HG03045 (cell line): ENCODE data around the gene POLA1.

ENCODE experiments used
- ATAC-seq: cut with Tn5 transposase; IDR thresholded peaks from one replicate; pipeline ENCODE4 v1.9.1; 2021; ENCODE audit warnings: mild to moderate bottlenecking, moderate library complexity; ENCODE audit not compliant: unreplicated experiment

Gene POLA1

DNA sequence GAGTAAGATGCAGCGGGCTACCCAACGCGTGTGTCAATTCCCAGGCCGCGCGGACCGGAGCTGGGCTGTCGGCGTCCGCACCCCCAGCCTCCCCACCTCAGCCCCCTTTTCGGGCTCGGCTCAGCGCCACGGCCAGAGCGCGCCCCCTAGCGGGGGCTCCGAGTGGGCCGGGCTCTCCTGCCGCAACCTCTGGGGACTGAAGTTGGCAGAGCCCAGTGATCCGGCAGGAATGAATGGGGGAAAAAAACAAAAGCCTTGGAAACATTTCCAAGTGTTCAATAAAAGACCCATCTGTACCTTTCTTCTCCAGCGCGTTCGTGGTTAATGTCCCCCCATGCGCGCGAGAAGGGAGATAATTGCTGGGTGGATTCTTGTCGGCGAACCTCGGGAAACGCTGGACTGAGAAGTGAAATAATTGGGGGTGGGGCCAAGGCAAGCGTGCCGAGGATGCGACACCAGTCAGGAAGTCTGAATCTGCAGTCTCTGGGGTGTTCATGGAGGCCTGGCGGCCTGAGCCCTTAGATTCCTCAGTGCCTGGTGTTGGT lies 327.3 kb downstream of the POLA1 start:
- ATAC-seq = peak; percentile 60

DNA sequence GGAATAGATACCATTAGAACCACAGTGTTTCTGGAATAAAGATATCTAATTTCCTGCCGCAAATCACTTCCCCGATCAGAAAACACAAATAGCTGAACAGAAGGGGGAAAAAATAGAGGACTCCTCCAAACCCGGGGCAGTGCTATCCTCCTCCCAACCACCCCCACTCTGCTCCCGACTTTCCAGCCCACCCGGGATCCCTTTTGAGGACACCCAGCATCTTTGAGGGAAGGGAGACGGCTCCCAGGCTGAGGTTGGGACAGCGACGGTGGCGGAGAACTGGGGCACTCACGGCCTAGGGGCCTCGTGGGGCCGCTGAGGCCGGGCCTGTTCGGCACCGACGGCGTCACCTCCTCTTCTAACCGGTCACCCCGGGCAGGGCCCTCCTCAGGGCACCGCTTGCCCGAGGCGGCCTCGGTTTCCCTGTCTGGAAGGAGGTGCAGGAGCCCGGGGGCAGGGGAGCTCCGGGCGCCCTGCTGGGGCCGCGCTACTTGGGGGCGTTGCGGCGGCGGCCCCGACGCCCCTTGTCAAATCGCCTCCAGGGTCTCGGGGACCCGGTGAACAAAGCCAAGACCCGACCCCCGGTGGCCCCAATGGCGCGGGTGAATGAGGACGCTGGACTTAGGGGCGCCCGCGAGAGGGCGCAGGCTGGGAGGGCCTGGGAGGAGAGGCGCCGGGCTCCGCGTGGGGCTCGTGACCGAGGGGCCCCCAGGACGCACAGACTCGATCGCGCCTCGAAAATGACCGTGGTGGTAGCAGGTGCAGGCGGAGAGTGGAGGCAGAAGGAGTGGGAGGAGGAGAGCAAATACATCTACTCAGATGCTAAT lies 329.0 kb downstream of the POLA1 start:
- ATAC-seq = no peak

DNA sequence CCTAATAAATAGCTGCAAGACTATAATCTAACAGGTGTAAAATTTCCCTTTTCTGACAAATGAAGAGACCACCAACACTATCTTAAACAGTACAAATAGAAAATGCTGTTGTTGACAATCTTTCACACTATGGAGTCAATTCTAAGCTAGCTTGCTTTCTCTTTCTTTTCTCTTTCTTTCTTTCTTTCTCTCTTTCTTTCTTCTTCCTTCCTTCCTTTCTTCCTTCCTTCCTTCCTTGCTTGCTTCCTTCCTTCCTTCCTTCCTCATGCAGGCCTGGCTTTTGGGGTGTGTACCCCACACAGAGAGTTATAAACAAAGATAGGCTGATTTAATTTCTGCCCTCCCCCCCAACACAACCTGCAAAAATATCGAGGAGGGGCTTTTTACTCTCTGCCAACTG lies 330.2 kb downstream of the POLA1 start:
- ATAC-seq = no peak

DNA sequence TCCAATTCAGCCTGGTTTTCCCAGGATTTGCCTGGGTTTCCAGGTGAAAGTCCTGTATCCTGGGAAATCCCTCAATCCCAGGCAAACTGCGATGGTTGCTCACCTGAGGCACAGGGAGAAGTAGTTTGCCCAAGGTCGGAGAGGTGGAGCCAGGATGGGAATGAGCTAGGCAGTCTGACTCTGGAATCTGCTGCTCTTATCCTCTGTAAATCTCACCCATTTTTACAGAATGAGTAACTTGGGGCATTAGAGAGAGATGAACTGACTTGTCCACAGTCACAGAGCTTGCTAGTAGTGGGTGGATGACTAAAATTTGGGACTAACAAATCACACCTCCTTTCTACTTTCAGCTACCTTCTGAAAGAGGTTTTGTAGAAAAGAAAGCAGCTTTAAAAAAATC lies 331.9 kb downstream of the POLA1 start:
- no peak for ATAC-seq

DNA sequence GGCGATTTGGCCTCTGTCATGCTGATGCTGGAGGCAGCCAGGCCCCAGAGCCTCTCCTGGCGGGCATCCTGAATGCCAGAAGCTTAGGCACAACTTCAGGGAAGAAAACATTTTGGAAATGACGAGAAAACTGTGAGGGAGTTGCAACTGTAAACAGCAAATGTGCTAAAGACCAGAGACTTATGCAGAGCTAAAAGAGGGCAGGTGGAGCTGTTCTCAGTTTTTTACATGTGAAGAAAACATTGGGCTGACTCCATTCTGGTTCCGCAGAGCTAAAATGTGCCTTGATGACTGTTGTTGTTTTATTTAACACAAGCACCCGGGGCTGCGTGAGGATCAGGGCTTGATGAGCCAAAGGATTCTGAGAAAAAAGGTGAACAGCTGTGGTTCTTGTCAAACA lies 332.9 kb downstream of the POLA1 start:
- no peak for ATAC-seq

DNA sequence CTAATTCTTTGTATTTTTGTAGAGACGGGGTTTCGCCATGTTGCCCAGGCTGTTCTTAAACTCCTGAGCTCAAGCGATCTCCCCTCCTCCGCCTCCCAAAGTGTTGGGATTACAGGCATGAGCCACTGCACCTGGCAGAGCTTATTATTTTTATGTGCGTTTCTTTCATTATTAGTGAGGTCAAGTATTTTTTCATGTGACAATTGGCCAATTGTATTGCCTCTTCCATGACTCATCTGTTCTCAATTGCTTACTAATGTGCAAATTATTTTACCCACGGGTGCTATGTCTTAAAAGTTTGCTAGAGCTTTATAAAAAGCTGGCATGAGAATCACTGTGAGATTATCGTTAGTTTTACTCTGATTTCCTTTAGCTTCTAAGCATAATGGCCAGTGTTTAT lies 335.0 kb downstream of the POLA1 start:
- no peak for ATAC-seq

DNA sequence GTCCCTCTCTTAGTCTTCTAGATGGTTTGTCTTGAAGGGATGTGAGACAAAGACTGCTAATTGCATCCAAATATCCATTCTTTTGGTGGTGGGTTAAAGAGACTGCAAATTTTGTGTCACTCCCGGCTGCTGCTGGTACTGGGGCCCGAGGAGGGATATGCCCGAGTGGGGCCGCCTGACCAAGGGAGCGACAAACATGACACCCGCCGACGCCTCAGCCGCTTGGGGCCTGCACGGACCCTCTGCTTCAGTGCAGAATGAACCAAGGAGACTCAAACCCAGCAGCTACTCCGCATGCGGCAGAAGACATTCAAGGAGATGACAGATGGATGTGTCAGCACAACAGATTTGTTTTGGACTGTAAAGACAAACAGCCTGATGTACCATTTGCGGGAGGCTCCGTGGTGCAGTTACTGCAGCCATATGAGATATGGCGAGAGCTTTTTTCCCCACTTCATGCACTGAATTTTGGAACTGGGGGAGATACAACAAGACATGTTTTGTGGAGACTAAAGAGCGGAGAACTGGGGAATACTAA lies 335.6 kb downstream of the POLA1 start:
- no peak for ATAC-seq

DNA sequence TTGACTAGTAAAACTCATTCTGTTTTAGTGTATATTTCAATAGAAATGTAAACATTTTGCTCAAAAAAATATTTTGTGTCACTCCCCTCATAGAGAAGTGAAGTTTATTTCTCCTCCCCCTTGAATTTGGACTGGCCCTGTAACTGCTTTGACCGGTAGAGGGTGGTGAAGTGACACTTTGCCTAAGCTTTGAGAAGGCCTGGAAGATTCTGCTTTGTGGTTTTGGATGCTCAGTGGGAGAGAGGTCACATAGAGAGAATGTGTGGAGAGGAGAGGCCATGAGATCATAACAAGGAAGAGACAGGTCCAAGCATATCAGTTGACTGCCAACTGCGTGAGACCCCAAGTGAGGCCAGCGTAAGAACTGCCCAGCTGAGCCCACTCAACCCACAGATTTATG lies 341.2 kb downstream of the POLA1 start:
- ATAC-seq = no peak

DNA sequence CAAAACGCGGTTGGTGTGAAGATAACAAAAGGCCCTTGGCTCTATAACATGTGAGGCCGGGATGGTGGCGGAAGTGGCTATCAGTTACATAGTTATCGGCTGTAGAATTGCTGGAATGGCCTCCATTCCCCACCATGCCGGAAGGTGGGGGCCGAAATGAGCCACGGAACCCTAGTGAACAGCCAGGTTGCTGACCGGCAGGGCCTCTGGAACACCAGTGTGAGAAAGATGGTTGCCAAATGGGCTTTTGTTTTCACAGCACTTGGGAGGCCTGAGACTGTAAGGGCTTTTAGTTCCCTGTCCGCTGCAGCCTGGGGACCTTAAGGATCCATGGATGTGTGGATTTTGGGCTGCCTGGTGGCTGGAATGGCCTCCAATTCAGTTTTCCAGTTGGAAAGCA lies 345.3 kb downstream of the POLA1 start:
- ATAC-seq = no peak

DNA sequence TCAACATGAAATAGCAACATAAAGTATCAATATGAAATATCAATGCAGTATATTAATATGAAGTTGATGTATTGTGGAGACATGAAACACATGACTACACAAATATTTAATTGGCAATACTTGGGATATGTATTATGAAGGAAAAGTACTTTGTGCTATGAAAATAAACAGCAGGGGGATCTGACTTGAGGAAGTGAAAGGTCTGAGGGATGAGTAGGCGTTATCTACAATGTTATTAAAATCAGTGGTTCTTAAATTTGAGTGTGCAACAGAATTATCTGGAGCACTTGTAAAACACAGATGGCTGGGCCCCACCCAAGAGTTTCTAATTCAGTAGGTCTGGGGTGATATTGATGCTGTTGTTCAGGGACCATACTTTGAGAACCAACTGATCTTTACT lies 349.5 kb downstream of the POLA1 start:
- ATAC-seq = no peak
